Activated B cell treated with CpG ODN at 0.5 μM for 24 hours (primary cell): ENCODE results near the gene ATP10B. TPM values are rescaled to one million over a fixed set of nuclear protein-coding genes. Genes with fewer than 3 reads are reported as not detected.

Experiments used
- ATAC-seq: fragments of 200-7000 bp; cut with Tn5 transposase; one replicate; pipeline ENCODE4 v1.10.0; 2021; ENCODE audit warnings: low read depth, mild to moderate bottlenecking, moderate library complexity
- CTCF ChIA-PET: fragments of 350-600 bp; sonication (Branson Sonifier 250); formaldehyde crosslinking; loops from one replicate; lab custom pipeline; 2021; ENCODE audit warnings: antibody characterized with exemption; lab: Charles Lee
- POLR2A ChIA-PET: fragments of 350-600 bp; sonication (Branson Sonifier 250); formaldehyde crosslinking; loops from one replicate; lab custom pipeline; 2021; ENCODE audit warnings: antibody characterized with exemption; lab: Charles Lee
- DNase-seq: peaks from one replicate; pipeline ENCODE4 v3.0.0; 2022
- H3K27ac Mint-ChIP-seq: one replicate; pipeline ENCODE4 v1.8.0; 2020; ENCODE audit warnings: mixed read lengths
- H3K27me3 Mint-ChIP-seq: one replicate; pipeline ENCODE4 v1.8.0; 2021; ENCODE audit warnings: mixed read lengths
- H3K36me3 Mint-ChIP-seq: one replicate; pipeline ENCODE4 v1.8.0; 2021; ENCODE audit warnings: low read depth, mixed read lengths
- H3K4me1 Mint-ChIP-seq: one replicate; pipeline ENCODE4 v1.8.0; 2021; ENCODE audit warnings: mixed read lengths
- H3K4me3 Mint-ChIP-seq: one replicate; pipeline ENCODE4 v1.8.0; 2020; ENCODE audit warnings: mild to moderate bottlenecking, mixed read lengths
- H3K9me3 Mint-ChIP-seq: one replicate; pipeline ENCODE4 v1.8.0; 2020; ENCODE audit warnings: mixed read lengths
- intact Hi-C: fragments of 100-400 bp; cut with micrococcal nuclease; formaldehyde crosslinking; loops from one replicate; pipeline ENCODE4 v1.15.1; 2024
- total RNA-seq: library from RNA; stranded (reverse); gene quantifications from 2 replicates; pipeline ENCODE4 v1.2.3, GENCODE V29; 2022
- TF ChIP-seq, protein P1 (sequence below): fragments of 200-600 bp; IDR thresholded peaks from one replicate; pipeline ENCODE4 v1.8.0; 2022; ENCODE audit warnings: antibody characterized with exemption, mild to moderate bottlenecking

The ATP10B gene
- total RNA-seq, 1 donor from 2014 or later, result not detected

DNA sequence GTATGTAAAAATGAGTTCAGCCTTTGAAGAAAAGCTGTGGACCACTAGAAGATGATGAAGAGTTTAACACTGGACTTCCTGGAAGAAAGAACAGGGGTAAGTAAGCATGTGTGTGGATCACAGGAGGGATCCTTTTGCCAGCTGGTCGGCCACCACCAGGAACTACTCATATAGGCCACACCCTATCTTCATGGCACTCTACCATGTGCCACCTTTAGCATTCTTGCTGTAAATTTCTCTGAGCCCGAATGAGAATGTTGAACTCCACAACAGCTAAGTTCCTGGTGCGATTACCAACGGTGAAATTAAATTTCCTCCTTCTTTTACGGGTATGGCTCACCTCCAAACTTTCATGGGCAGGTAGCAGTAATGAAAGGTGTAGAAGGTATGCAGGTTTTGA is 102.3 kb downstream of the ATP10B start:
- CTCF ChIA-PET, result no interaction called here

DNA sequence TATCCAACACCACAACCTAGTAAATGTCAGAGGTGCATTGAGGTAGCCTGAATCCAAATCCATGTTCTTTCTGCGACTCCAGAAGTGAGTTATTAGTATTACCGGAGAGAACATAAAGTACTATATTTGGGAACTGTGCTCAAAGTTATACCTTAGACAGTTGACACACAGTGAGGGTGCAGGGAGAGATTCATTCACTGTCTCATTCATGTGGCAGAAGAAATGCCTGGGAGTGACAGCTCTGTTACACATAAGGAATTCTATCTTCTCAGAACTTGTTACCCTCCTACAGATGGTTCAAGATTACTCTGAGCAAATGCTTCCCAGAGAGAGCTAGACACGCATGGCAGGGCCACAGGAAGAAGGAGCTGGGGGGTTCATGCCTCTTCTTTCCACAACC is 103.0 kb downstream of the ATP10B start:
- H3K27me3 Mint-ChIP-seq, result peaks cover 8% of the 10 kb centered on the region
- intact Hi-C loops, result no loop called here
- POLR2A ChIA-PET, result no interaction called here
- no peak overlapping the region for H3K4me3 Mint-ChIP-seq
- TF ChIP-seq, protein P1, sequence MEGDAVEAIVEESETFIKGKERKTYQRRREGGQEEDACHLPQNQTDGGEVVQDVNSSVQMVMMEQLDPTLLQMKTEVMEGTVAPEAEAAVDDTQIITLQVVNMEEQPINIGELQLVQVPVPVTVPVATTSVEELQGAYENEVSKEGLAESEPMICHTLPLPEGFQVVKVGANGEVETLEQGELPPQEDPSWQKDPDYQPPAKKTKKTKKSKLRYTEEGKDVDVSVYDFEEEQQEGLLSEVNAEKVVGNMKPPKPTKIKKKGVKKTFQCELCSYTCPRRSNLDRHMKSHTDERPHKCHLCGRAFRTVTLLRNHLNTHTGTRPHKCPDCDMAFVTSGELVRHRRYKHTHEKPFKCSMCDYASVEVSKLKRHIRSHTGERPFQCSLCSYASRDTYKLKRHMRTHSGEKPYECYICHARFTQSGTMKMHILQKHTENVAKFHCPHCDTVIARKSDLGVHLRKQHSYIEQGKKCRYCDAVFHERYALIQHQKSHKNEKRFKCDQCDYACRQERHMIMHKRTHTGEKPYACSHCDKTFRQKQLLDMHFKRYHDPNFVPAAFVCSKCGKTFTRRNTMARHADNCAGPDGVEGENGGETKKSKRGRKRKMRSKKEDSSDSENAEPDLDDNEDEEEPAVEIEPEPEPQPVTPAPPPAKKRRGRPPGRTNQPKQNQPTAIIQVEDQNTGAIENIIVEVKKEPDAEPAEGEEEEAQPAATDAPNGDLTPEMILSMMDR, result no peak
- no peaks in the 10 kb centered on the region for H3K9me3 Mint-ChIP-seq
- ATAC-seq (no peak), DNase-seq (no peak)
- no peaks in the 10 kb centered on the region for H3K36me3 Mint-ChIP-seq
- CTCF ChIA-PET, result no interaction called here
- no peak overlapping the region for H3K27ac Mint-ChIP-seq
- H3K4me1 Mint-ChIP-seq, result no peaks in the 10 kb centered on the region

More for the DNA sequence above, 102.3 kb downstream of the ATP10B start:
- no peak for ATAC-seq
- Mint-ChIP-seq H3K9me3 (no peaks in the 10 kb centered on the region), H3K4me3 (no peak overlapping the region), H3K27me3 (peaks cover 8% of the 10 kb centered on the region), H3K27ac (no peak overlapping the region), H3K36me3 (no peaks in the 10 kb centered on the region), H3K4me1 (no peaks in the 10 kb centered on the region)
- TF ChIP-seq, protein P1, result no peak
- POLR2A ChIA-PET, result no interaction called here
- intact Hi-C loops, result no loop called here
- DNase-seq, result no peak

DNA sequence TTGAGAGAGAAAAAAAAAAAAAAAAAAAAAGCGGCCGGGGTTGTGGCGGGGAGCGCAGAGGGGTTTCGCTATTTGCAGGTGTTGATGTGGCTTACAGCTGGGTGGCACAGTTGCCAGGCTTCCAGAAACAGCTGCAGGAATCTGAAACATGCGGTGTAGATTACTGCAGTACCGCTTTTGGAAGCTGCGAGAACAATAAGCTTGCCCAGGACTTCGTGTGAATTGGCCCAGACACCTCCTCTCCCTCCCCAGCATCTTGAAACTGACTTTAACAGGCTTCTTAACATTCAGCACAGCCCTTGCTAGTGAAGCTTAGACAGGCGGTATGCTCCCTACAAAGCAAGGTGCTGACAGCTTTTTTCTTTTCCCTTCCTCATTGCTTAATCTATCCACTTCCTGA is 104.0 kb downstream of the ATP10B start:
- no peaks in the 10 kb centered on the region for H3K4me1 Mint-ChIP-seq
- no peak overlapping the region for H3K4me3 Mint-ChIP-seq
- no peaks in the 10 kb centered on the region for H3K36me3 Mint-ChIP-seq
- ChIA-PET CTCF (no interaction called here), POLR2A (no interaction called here)
- intact Hi-C loops, result no loop called here
- no peak for DNase-seq
- H3K27me3 Mint-ChIP-seq, result peaks cover 8% of the 10 kb centered on the region
- ATAC-seq, result no peak
- TF ChIP-seq, protein P1, result no peak
- no peaks in the 10 kb centered on the region for H3K9me3 Mint-ChIP-seq
- no peak overlapping the region for H3K27ac Mint-ChIP-seq

DNA sequence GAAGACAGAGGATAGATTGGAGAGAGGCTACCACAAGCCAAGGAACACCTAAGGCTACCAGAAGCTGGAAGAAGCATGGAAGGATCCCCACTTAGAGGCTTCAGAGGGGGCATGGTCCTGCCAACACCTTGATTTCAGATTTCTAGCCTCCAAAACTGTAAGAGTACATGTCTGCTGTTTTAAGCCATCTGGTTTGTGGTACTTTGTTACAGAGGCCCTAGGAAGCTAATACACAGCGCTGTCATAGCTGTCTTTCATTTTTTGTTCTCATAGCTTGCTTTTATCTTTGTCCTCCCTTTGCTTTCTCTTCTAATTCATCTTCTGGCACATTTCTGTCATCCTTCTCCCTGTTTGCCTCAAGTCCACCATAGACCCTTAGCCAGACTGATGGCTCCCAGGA is 104.5 kb downstream of the ATP10B start:
- TF ChIP-seq, protein P1, result no peak
- H3K4me3 Mint-ChIP-seq, result no peak overlapping the region
- H3K4me1 Mint-ChIP-seq, result no peaks in the 10 kb centered on the region
- DNase-seq (no peak), ATAC-seq (no peak)
- no peak overlapping the region for H3K27ac Mint-ChIP-seq
- no peaks in the 10 kb centered on the region for H3K36me3 Mint-ChIP-seq
- CTCF ChIA-PET, result no interaction called here
- intact Hi-C loops, result no loop called here
- peaks cover 7% of the 10 kb centered on the region for H3K27me3 Mint-ChIP-seq
- POLR2A ChIA-PET, result no interaction called here
- H3K9me3 Mint-ChIP-seq, result no peaks in the 10 kb centered on the region

DNA sequence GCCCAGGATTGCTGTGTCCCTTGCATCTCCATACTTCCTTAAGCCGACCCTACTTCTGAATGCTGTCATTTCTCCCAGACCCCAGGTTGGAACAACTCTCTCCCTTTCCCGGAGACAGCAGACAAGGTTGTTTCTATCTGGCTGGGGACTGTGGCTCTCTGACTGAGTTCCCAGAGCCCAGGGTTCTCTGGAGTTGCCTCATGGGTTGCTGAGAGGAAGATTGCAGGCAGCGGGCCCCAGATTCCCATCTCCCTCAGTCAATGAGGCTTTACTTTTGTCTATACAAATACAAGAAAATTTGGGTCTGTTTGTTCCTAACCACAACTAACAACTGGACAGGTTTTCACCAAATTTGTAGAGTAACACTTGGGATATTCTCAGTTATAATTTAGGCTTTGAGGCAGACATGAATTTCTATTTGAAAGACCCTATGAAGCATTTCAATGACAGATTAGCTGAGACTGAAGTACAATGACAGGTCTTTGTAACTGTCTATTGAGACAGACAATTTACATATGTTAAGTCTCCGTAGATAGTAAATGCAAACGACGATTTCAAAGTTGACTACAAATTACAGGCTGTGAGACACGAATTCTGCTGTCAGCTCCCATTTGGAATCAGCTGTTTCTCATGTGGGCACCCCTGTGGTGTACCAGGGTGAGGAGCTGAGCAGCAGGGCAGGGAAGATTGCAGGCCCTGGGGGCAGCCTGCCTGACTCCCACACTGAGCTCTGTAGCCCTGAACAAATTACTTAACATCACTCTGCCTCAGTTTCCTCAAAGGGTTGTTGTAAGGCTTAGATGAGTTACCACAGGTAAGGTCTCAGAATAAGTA is 107.5 kb downstream of the ATP10B start:
- intact Hi-C loops, result no loop called here
- ATAC-seq (no peak), DNase-seq (no peak)
- Mint-ChIP-seq H3K4me1 (no peaks in the 10 kb centered on the region), H3K36me3 (no peaks in the 10 kb centered on the region), H3K27me3 (no peaks in the 10 kb centered on the region), H3K9me3 (no peaks in the 10 kb centered on the region), H3K4me3 (no peak overlapping the region), H3K27ac (no peak overlapping the region)
- POLR2A ChIA-PET, result no interaction called here
- CTCF ChIA-PET, result no interaction called here
- TF ChIP-seq, protein P1, result no peak
